ENCODE results near the gene HSF2BP. TPM values are rescaled to one million over a fixed set of nuclear protein-coding genes. Genes with fewer than 3 reads are reported as not detected.

HSF2BP gene
- total RNA-seq, 1 experiment from 2014 or later: 1.5 TPM

- H3K9me3 Mint-ChIP-seq: peaks cover 15 to 16% of the 10 kb centered on the region in 2 experiments
- Histone ChIP-seq H2BK15ac (ENCODE audit: low read depth, low read length) (no peak overlapping the region), H3T11ph (ENCODE audit: low read length) (no peak overlapping the region), H3K18ac (ENCODE audit: insufficient read length, low read depth, low read length) (no peak overlapping the region), H2BK12ac (ENCODE audit: insufficient read length, low read depth, low read length) (no peak overlapping the region), H3K4me1 (ENCODE audit: insufficient read depth, low read length) (no peaks in the 10 kb centered on the region), H3K9ac (ENCODE audit: extremely low read depth, insufficient read length, low read length) (no peak overlapping the region), H3K27ac (ENCODE audit: insufficient read length, low read depth, low read length) (no peak overlapping the region), H3K4me2 (ENCODE audit: insufficient read depth, insufficient read length, low read length) (no peak overlapping the region), H3K9me3 (ENCODE audit: control insufficient read depth, low read depth, low read length) (no peaks in the 10 kb centered on the region), H3K79me1 (ENCODE audit: insufficient read depth, low read depth, low read length, poor library complexity, severe bottlenecking) (no peaks in the 10 kb centered on the region), H4K91ac (ENCODE audit: insufficient read length, low read depth, low read length) (no peak overlapping the region), H3K79me2 (ENCODE audit: insufficient read depth, low read length) (no peaks in the 10 kb centered on the region), H3K4ac (ENCODE audit: low read depth, low read length) (no peak overlapping the region), H2AK5ac (ENCODE audit: insufficient read length, low read length) (no peak overlapping the region), H2BK120ac (ENCODE audit: low read depth, low read length, poor library complexity, severe bottlenecking) (no peak overlapping the region), H2BK5ac (ENCODE audit: insufficient read length, low read length) (no peak overlapping the region), H4K8ac (replicated peaks; ENCODE audit: insufficient read length, low read depth, low read length) (no peak overlapping the region), H3K56ac (ENCODE audit: insufficient read length, low read depth, low read length) (no peak overlapping the region), H2AFZ (ENCODE audit: low read length) (no peak overlapping the region), H3K23ac (ENCODE audit: insufficient read length, low read depth, low read length) (no peak overlapping the region), H4K20me1 (ENCODE audit: control insufficient read depth, insufficient read depth, insufficient read length) (no peaks in the 10 kb centered on the region), H3K27me3 (ENCODE audit: insufficient read depth, low read length) (no peaks in the 10 kb centered on the region), H4K5ac (ENCODE audit: insufficient read length, low read depth, low read length) (no peak overlapping the region), H2BK20ac (ENCODE audit: low read depth, low read length, poor library complexity, severe bottlenecking) (no peak overlapping the region), H3K23me2 (ENCODE audit: insufficient read length, low read depth, low read length, poor library complexity, severe bottlenecking) (no peaks in the 10 kb centered on the region), H3K14ac (ENCODE audit: insufficient read depth, low read length) (no peak overlapping the region)
- H3K27ac Mint-ChIP-seq: no peak overlapping the region
- WGBS (ENCODE audit: extremely low coverage, insufficient read length, low lambda C conversion rate): no CpG with 5 or more reads among the region's 2 CpGs
- no peak overlapping the region for H3K4me3 Mint-ChIP-seq
- peaks cover 6 to 9% (median 9%) of the 10 kb centered on the region in 3 experiments; a peak in 6 of 7 replicates for H3K36me3 Mint-ChIP-seq (ENCODE audit: insufficient read depth in 1 of 3, low read depth in 3 of 3)
- TF ChIP-seq CTCF (conservative IDR thresholded peaks at IDR 0.05): no peak
- H3K27me3 Mint-ChIP-seq (ENCODE audit: low read depth): no peaks in the 10 kb centered on the region
- no peaks in the 10 kb centered on the region for H3K4me1 Mint-ChIP-seq
- no peak for DNase-seq
Observed at GRCh38 chr21:43622796-43623195, 36.5 kb downstream of the HSF2BP start.
